ENCODE results near the gene SHFL.

Gene SHFL

DNA sequence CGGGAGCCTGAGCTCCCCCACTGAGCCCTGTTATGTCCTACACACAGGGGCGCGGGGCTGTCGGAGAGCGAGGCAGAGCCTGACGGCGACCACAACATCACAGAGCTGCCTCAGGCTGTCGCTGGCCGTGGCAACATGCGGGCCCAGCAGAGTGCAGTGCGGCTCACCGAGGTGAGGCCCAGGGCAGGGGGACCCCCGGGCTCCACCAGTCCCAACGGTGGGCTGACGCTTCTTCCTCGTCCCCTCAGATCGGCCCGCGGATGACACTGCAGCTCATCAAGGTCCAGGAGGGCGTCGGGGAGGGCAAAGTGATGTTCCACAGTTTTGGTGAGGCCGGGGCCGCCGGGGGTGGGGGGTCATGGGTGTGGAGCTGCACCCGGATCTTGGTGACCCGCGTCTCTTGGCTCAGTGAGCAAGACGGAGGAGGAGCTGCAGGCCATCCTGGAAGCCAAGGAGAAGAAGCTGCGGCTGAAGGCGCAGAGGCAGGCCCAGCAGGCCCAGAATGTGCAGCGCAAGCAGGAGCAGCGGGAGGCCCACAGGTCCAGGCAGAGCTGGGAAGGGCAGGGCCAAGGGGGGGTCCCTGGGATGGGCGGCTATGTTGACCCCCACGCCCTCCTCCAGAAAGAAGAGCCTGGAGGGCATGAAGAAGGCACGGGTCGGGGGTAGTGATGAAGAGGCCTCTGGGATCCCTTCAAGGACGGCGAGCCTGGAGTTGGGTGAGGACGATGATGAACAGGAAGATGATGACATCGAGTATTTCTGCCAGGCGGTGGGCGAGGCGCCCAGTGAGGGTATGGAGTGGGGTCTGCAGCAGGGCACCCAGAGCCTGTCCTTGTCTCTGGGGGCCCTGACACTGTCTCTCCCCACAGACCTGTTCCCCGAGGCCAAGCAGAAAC lies 24.2 kb downstream of the SHFL start:
- no peak for DNase-seq

DNA sequence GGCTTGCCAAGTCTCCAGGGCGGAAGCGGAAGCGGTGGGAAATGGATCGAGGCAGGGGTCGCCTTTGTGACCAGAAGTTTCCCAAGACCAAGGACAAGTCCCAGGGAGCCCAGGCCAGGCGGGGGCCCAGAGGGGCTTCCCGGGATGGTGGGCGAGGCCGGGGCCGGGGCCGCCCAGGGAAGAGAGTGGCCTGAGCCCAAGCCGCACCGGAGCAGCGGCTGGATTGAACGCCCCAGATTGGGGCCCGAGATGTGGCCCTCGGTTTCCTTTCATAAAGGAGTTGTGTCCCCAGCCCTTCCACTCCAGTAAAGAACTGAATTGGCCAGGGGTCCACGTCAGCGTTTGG lies 24.8 kb downstream of the SHFL start:
- no peak for DNase-seq

DNA sequence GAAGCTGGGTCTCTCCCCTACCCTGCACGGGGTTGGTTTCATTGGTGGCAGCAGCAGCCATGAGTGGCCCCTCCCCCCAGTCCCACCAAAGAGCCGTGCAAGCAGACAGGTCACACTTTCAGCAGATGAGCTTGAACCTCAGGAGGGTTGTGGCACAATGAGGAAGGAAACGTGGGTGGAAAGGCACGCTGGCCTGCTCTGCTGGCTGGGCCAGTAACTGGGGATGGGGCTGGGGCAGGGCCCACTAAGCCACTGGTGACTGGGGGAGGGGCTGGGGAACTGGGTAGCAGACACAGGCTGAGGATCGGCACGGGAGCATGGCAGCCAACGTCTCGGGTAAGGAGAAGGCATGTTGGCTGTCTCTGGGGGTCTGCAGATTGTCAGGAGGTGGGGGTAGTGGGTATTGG lies 25.3 kb downstream of the SHFL start, which contains the start of gene P2RY11:
Gene P2RY11 (plus strand): TSS at position 289 of the 407 bp plus-strand sequence. CDS start 29 bp downstream, at position 318.
- DNase-seq, result no peak

GRCh38 chr19:10112037-10112761 lies 26.1 kb downstream of the SHFL start:
- no peak for DNase-seq

DNA sequence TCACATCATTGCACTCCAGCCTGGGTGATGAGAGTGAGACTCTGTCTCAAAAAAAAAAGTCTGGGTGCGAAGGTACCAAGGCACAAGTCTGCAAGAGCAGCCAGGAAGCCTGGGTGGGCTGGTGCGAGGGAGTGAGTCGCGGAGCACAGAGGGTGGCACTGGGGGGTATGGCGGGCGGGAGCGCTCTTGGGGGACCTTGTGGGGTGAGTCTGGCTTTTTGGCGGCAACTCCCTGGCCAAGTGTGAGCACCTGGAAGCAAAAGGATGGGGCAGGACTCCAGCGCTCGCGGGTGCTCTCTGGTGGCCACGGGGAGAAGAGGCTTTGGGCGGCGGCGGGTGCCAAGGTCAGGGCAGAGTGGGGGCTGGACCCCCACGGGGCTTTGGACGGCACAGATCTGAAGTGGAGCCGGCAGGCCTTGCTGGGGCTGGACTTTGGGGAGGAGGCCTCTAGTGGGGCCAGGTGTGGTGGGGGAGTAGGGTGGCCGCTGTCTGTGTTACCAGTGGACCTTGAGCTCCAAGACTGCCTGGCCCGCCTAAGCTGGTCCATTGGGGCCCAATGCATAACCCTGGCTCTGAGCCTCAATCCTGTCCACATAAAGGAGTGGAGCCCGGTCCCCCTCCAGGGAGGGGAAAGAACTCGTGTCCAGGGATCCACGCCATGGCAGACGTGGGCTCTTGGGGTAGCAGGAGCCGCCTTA lies 26.9 kb downstream of the SHFL start:
- DNase-seq, result peak; percentile 58

- no peak for DNase-seq
Measured at GRCh38 chr19:10113592-10113963, 27.5 kb downstream of the SHFL start.

GRCh38 chr19:10113964-10114650 lies 28.0 kb downstream of the SHFL start:
- no peak for DNase-seq

DNA sequence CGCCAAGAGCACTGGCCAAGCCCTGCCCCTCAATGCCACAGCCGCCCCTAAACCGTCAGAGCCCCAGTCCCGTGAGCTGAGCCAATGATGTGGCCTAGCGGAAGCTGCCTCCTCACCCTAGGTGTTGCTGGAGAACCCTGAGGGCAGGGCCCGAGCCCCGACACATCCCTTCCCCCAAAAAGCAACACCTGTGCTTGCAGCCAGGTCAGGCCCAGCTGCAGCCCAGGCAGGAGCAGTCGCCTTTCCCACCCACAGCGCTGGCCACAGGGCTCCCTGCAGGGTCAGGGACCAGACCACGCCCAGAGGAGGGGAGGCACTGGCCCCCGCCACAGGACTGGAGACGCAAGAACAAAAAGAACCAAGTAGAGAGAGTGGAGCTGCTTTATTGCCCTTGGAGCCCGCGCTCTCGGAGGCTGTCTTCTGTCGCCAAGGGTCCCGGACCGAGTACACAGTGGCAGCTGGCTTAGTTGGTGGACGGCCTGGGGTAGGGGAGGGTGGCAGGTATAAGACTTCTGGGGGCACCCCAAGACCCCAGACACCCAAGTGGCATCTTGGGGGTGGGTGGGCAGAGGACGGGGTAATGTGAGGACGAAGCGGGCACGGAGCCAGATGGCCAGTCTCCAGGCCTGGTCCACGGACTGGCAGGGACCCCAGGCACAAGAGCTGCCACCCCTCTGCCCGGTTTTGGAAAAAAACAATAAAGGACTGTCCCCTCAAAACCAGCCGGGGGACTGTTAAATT lies 28.7 kb downstream of the SHFL start:
- DNase-seq, result no peak

GRCh38 chr19:10115392-10116084 lies 29.4 kb downstream of the SHFL start:
- no peak for DNase-seq

- no peak for DNase-seq
Measured at GRCh38 chr19:10116085-10116865, 30.2 kb downstream of the SHFL start.

DNA sequence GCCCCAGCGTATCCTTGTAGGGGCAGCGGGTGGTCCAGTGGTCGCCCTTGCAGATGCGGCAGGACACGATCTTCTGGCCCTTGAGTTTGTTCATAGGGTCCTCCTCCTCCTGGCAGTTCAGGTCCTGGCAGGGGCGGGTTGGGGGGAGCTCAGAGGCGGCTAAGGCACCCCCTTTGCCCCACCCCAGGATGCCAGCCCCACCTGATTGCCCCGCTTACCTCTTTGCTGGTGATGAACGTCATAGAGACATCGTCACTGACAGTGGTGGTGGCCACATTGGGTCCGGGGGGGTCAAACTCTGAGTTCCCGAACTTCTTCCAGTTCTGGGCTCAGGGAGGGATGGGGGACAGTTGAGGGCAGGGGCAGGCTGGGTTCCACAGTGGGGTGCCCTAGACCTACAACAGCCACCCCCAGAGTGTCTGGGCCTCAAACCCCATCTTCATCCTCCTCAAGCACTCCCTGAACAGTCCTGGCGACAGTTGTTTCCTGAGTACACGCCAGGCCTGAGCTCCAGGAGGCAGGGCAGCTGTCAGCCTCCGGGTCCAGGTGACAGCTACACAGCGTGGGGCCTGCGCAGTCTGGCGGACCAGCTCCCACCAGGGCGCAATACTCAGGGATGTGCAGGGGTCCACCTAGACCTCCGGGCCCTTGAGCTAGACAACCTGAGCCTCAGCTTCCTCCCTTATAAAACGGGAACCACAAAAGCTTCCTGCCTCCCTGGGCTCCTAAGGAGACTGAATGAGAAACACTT lies 30.9 kb downstream of the SHFL start:
- DNase-seq, result no peak

DNA sequence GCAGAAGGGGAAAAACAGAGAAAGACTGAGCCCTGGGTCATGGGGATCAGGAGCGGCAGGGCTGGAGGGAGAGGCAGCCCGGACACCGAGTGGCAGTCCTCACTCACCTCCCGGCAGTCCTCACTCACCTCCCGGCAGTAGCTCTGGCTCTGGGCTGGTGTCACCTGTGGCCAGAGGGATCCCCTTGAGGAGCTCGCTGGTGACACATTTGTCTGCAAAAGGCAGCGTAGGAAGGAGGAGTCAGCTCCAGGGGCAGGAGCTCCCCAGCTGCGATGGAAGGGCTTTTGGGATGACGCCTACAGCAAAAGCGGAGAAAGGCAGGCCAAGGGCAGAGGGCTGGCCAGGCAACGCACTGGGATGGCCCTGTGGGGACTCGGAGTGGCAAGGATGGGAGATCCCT lies 32.8 kb downstream of the SHFL start:
- no peak for DNase-seq

GRCh38 chr19:10120538-10121189 lies 34.5 kb downstream of the SHFL start:
- DNase-seq, result no peak

DNA sequence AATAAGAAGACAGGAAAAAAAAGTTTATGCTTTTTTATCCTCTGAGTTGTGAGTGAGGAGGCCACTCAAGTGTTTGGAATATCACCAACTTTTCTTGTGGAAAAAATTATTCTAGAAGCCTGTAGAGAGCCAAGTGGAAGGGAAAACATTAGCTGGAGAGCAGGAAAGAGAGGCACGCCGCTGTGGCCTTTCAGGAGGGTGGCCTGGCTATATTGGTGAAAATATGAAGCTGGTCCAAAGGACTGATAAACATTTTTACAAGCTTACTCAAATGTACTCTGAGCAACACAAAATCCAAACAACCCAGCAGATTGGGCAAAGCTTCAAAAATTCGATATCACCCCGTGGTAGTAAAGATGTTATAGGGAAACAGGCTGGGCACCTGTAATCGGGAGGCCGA lies 35.9 kb downstream of the SHFL start:
- DNase-seq, result no peak

GRCh38 chr19:10124429-10124828 lies 38.3 kb downstream of the SHFL start:
- no peak for DNase-seq

GRCh38 chr19:10126213-10126639 lies 40.1 kb downstream of the SHFL start:
- no peak for DNase-seq

GRCh38 chr19:10132905-10133304 lies 46.8 kb downstream of the SHFL start:
- DNase-seq, result no peak

GRCh38 chr19:10133596-10133995 lies 47.5 kb downstream of the SHFL start:
- DNase-seq, result no peak

GRCh38 chr19:10134040-10134439 lies 47.9 kb downstream of the SHFL start:
- DNase-seq, result no peak
